H4 (cell line): ENCODE results near the gene ANKRD13A. TPM values are rescaled to one million over a fixed set of nuclear protein-coding genes. Genes with fewer than 3 reads are reported as not detected.
"Not testable (repeated sequence)": the region's sequence is repeated elsewhere in the genome, so short reads cannot be mapped to it uniquely, and the experiment has no call there.

Source experiments
- DNase-seq: peaks from one replicate; pipeline ENCODE4 v3.0.0-alpha.2; 2015; ENCODE audit warnings: low spot score
- total RNA-seq: library from RNA; depleted of rRNA; stranded (reverse); fragments of >200 nt; shearing (Covaris generic); gene quantifications from 2 replicates; pipeline ENCODE4 v1.2.3, GENCODE V29; 2014

ANKRD13A gene
- total RNA-seq, 1 experiment from 2014 or later: 33.0 TPM

DNA sequence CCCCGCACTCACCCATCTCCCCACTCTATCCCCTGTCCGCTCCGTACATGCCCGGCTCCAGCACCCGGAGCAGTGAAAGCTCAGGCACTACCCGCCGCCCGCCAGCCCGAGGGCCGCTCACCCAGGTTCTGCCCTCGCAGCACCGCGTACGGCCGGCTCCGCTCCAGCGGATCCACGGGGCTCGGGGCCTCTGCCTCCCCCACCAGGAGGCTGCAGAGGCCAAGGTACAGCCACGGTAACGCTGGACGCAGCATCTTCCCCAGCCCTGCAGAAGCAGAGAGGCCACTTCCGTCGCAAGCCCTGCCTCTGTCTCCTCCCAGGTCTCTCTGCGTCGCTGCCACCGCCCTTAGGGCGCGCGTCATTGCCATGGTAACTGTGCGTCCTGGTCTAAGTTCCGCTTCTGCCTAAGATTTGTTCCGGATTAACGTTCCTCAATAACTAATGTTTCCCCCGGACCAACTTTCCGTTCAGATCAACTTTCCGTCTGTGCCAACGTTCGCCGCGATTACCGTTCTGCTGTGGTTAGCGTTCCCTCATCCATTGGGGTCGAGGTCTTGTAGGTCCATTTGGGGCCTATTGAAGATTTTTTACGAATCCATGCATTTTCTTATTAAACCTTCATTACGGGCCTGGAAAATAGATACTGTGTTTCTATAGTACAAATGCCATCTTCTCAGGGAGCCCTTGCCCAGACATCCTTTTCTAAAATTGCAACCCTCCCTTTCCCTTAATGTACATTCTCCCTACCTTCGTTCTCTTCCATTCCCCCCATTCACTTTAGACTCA is 49.2 kb downstream of the ANKRD13A start, which contains the start of gene C12orf76:
Gene C12orf76, minus strand, starts transcription at position 281 of the 786 bp plus-strand sequence. Its CDS starts 27 bp downstream, at position 254.
- DNase-seq: peak; percentile 97

DNA sequence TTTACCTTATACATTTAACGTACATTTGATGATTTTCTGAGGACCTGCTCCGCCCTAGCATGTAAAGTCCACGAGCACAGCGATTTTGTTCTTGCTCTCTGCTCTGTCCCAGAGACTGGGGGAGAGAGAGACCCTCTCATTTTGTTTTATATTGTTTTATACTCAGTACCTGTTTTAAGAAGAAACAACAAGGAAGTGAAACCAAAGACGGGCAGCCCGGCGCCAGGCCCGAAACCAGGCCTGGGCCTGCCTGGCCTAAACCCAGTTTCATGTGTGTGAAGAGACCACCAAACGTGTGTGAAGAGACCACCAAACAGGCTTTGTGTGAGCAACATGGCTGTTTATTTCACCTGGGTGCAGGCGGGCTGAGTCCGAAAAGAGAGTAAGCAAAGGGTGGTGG is 49.8 kb downstream of the ANKRD13A start:
- DNase-seq: not testable (repeated sequence)

DNA sequence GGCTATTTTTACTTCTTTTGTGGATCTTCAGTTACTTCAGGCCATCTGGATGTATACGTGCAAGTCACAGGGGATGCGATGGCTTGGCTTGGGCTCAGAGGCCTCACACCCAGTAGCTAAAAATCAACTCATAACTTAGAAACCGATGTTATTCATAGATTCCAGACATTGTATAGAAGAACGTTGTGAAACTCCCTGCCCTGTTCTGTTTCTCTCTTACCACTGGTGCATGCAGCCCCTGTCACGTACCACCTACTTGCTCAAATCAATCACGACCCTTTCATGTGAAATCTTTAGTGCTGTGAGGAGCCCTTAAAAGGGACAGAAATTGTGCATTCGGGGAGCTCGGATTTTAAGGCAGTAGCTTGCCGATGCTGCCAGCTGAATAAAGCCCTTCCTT is 50.4 kb downstream of the ANKRD13A start:
- DNase-seq: not testable (repeated sequence)

DNA sequence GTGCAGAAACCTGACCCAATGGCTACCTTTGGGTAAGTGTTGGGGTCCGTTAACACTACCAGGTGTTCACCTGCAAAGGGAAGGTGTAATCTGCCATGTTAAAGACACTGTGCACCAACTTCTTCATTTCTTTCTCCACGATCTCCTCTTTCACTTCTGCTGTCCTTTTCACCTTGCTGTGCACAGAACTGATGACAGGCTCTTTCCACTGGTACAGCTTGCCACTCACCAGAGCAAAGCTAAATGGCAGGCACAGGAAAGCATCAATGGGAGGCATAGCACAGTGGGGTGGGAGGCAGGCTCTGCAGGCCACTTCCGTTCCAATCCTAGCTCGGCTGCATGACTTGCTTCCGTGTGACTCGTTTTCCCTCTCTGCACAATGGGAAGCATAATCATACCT is 51.7 kb downstream of the ANKRD13A start:
- no peak for DNase-seq

DNA sequence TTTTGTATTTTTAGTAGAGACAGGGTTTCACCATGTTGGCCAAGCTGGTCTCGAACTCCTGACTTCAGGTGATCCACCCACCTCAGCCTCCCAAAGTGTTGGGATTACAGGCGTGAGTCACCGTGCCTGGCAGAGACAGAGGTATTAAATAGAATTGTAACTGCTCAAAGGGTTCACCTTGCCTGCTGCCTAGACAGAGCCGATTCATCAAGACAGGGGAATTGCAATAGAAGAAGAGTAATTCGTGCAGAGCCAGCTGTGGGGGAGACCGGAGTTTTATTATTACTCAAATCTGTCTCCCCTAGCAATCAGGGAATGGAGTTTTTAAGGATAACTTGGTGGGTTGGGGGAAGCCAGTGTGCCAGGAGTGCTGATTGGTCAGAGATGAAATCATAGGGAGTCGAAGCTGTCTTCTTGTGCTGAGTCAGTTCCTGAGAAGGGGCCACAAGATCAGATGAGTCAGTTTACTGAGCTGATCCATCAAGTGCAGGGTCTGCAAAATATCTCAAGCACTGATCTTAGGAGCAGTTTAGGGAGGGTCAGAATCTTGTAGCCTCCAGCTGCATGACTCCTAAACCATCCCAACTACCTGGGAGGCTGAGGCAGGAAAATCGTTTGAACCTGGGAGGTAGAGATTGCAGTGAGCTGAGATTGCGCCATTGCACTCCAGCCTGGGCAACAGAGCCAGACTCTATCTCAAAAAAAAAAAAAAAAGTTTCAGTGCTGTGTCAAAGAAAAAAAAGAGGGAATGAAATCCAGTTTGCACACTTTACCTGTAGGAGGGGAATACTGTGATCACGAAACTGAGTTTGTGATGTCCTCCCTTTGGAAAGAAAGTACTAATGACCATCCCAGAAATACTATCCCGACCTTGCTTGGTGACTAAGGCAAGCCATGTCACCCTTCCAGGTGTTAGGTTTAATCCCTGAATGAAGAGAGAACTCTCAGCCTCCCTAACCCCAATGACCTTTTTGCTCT is 56.4 kb downstream of the ANKRD13A start:
- DNase-seq: peak; percentile 57

DNA sequence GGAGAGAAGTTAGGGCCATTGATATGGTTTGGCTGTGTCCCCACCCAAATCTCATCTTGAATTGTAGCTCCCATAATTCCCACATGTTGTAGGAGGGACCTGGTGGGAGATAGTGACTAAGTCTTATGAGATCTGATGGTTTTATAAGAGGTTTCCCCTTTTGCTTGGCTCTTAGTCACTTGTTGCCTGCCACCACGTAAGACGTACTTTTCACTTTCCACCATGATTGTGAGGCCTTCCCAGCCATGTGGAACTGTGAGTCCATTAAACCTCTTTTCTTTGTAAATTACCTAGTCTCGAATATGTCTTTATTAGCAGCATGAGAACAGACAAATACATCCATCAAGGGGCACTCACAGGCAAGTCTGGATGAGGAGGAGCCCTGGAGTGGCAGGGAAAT is 57.4 kb downstream of the ANKRD13A start:
- not testable (repeated sequence) for DNase-seq

DNA sequence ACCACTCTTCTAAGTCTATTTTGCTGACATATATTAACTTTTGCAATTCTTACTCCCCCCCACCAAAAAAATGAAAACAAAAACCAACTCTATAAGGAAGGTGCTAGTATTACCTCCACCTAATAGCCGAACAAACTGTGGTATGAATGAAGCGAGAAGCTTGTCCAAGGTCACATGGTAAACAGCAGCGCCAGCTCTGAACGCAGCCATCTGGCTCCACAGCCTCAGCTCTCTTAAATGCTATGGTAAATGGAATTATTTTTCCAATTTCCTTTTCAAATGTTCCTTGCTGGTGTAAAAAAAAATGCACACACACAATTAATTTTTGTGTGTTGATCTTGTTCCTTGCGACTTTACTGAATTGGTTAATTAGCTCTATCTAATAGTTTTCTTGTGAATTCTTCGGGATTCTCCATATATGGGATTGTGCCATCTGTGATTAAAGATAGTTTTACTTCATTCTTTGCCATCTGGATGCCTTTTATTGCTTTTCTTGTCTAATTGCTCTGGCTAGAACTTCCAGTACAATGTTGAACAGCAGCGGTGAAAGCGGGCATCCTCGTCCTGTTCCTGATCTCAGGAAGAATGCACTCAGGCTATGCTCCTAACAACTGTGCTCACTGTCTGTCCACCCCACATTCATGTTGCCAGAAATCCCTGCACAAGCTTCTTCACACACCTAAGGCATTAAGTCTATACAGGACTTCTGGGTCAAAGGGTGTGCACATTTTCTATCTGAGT is 59.8 kb downstream of the ANKRD13A start:
- DNase-seq: no peak

DNA sequence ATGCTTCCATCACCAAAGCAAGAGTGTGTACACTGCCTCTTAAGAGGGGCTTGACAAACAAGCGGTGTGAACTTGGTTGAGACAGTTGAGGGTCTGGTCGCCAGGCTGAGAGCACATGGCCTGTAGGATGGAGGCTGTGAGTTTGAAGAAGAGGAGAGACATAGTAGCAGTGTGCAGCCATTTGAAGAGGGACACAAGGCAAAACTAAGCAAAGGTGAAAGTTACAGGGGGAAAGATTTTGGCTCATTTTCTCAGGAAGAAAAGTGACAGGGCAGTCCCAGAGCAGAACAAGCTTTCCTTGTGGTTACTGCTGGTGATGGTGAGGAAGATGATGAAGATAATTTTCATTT is 60.4 kb downstream of the ANKRD13A start:
- DNase-seq: no peak

DNA sequence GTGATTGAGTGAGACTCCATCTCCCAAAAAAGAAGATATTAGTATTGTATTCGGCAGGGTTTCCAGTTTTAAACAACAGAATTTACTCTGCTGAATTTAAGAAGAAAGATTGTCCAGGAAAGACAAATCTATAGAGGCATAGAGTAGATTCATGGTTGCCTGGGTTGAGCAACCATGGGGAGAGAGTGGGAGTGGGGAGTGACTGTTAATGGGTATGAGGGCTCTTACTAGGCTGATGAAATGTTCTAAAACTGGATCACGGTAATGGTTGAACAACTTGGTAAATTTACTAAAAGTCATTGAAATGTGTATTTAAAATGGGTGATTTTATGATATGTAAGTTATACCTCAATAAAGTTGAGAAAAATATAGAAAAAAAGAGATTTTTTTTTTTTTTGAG is 63.0 kb downstream of the ANKRD13A start:
- DNase-seq: no peak

DNA sequence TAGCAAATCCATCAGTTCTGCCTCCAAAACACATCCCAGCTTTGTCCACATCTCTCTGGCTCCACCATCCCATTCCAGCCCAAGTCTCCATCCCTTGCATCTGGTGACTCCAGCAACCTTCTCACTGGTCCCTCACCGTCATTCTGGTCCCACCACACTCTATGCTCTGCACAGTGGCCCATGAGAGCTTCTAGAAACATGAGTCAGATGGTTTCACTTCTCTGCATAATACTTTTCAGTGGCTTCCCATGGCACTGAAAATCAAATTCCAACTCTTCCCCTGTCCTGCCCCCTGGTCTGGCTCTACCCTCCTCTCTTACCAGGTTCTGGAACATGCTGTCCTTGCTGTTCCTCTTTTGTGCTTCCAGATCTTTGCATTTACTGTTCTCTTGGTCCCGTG is 66.3 kb downstream of the ANKRD13A start:
- DNase-seq: no peak

DNA sequence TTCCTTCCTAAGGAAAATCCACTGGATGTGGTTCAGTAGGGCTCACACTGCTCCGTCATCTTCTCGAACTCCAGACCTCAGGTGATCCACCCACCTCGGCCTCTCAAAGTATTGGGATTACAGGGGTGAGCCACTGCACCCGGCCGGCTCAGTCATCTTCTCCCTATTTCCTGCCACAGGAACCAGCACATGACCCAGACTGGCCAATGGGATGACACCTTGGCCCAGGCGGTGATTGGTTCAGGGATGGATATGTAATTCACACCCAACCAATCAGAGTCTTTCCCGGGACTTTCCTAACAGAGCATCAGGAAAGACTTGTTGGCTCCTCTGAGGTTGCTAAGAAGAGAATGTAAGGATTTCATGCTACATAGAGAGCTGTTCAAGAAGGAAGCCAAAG is 68.3 kb downstream of the ANKRD13A start:
- no peak for DNase-seq

DNA sequence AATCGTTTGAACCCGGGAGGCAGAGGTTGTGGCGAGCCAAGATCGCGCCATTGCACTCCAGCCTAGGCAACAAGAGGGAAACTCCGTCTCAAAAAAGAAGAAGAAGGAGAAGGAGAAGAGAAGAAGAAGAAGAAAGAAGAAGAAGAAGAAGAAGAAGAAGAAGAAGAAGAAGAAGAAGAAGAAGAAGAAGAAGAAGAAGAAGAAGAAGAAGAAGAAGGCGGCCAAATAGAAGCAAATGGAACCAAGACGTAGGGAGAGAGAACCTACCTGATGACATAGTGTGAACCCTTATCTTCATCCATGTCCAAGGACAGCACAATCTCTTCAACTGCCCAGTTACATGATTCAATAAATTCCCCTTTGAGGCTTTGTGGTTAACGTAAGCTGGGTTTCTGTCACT is 68.9 kb downstream of the ANKRD13A start:
- DNase-seq: not testable (repeated sequence)

DNA sequence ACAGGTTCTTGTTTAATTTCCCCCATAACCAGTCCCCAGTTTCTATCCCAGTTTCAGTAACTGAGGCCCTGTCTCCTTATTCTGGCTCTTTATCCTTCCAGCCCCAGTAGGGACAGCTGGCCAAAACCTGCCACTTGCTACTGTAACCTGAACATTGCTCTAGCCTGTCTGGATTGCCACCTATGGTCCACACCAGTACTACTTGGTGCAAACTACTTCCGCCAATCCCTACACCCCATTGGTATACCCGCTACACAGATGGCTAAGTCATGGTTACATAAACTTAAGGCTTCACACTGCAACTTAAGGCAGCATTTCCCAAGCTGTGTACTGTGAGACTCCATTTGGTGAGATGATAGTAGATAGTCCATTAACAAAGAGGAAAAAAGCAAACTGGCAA is 69.4 kb downstream of the ANKRD13A start:
- DNase-seq: no peak

DNA sequence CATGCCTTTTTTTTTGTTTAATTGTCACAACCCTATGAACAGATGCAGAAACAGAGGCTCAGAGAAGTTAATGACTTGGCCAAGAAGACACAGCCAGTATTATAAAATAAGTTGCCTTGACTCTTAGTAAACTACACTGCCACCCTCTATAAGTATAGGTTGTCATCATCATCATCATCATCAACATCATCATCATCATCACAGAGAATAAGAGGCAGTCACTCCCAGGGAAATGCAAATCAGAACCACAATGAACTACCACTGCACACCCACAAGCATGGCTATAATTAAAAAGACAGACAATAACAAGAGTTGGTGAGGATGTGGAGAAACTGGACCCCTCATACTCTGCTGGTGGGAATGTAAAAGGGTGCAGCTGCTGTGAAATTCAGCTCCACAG is 72.3 kb downstream of the ANKRD13A start:
- no peak for DNase-seq

DNA sequence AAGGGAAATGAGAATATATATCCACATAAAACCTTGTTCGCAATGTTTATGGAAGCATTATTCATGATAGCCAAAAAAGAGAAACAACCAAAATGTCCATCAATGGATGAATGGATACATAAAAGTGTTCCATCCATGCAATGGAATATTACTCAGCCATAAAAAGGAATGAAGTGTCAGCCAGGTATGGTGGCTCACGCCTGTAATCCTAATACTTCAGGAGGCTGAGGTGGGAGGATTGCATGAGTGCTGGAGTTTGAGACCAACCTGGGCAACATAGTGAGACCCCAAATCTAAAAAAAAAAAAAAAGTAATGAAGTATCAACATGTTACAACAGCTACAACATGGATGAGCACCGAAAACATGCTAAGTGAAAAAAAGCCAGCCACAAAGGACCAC is 72.7 kb downstream of the ANKRD13A start:
- DNase-seq: no peak

DNA sequence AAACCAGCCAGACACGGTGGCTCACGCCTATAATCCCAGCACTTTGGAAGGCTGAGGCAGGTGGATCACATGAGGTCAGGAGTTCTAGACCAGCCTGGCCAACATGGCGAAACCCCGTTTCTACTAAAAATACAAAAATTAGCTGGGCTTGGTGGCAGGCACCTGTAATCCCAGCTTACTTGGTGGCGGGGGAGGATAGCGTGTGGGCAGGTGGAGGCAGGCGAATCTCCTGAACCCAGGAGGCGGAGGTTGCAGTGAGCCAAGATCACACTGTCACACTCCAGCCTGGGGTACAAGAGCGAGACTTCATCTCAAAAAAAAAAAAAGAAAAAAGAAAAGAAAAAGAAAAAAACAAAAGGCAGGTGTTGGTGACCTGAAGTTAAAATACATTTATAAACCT is 73.4 kb downstream of the ANKRD13A start:
- not testable (repeated sequence) for DNase-seq

DNA sequence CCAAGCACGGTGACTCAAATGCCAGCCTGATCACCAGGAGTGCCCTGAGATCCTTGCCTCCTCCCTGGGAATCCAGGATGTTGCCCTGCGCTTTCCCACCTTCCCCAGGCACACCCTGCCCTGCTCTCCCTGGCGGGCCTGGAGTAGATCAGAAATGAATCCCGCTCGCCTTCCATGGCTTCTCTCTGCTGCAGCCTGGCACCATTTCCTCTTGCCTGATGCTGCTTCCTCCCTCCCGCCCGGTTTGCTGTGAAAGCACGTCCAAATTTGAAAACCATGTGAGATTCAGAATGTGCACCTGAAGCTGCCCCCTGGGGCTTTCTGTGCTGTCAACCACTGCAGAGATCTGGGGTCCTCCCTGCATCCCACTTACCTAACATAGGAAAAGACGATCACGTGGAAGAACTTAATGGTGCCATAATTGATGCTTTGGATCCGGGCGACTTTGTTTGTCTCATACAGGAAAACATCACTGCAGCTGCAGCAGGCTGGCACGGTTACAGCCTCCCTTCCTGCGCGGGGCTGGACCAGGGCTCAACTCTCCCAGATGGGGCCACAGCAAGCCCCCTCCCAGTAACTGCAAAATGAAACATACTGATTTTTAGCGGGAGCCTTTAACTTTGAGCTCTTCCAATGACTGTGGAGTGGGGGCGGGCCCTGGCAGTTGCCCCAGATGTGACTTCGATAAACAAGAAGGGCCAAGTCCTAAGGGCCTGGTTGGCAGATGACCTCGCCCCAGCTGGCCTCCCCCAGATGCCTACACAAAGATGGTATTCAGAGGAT is 74.0 kb downstream of the ANKRD13A start:
- no peak for DNase-seq

DNA sequence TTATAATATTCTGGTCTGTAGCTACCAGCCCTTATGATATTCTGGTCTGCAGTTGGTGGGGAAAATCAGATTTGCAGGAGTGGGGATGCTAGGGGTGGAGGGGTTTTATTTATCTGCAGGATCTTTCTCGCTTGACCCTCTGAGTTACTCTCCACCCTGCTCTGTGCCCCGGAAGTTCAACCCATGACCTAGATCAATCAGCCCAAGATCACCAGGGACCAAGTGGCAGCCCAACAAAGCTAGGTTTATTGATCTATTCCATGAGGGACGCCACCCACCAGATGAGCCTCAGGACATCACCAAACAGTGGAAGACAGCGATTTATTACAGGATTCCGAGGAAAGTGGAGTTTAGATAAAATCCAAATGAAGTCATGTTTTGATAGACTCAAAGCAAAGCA is 74.9 kb downstream of the ANKRD13A start:
- DNase-seq: no peak

DNA sequence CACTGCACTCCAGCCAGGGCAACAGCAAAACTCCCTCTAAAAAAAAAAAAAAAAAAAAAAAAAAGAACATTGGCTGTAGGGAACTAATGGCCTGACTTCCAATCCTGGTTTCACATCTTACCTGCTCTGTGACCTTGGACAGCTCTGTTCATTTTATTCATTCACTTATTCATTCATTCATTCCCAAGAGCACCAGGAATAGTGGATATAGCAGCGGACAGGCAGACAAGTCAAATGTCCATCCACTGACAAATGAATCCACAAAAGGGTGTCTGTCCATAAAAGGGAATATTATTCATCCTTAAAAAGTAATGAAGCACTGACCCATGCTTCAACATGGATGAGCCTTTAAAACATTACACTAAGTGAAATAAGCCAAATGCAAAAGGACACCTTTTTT is 76.7 kb downstream of the ANKRD13A start:
- DNase-seq: no peak

DNA sequence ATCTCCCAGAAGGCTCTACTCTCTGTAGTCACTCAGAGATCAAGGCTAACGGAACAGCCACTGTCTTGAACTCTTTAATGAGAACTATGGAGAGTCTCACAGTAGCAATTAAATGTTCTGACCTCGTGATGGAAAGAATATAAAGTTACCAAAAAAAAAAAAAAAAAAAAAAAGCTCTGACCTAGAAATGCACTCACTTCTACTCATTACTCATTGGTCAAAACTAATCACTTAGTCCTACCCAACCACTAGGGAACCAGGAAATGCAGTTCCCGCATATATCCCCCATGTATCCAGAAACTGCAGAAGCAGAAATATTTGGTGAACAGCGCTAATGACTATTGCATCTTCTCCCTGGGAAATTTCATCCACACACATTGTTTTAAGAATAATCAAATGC is 78.6 kb downstream of the ANKRD13A start:
- DNase-seq: no peak
